RWPE2 (cell line): Measurements from ENCODE around the gene MROH8.

Experiments
- ATAC-seq: fragments of 200-7000 bp; cut with Tn5 transposase; 3 replicates; pipeline ENCODE4 v1.9.1; 2021; ENCODE audit warnings: low read depth
- DNase-seq: peaks from one replicate; pipeline ENCODE4 v3.0.0-alpha.2; 2020; ENCODE audit warnings: low spot score
- H3K27ac ChIP-seq: fragments of 450-650 bp; 2 replicates; pipeline ENCODE4 v1.5.1; 2017; ENCODE audit warnings: mild to moderate bottlenecking; ENCODE audit not compliant: poor library complexity, severe bottlenecking
- H3K27me3 ChIP-seq: fragments of 250-450 bp; sonication (Bioruptor Pico); 2 replicates; pipeline ENCODE4 v1.5.1; 2021; ENCODE audit warnings: mild to moderate bottlenecking, moderate library complexity; ENCODE audit not compliant: insufficient read depth, poor library complexity, severe bottlenecking
- H3K36me3 ChIP-seq: fragments of 250-450 bp; sonication (Bioruptor Pico); 2 replicates; pipeline ENCODE4 v1.5.1; 2020; ENCODE audit warnings: low read depth, mild to moderate bottlenecking, moderate library complexity
- H3K4me1 ChIP-seq: fragments of 250-450 bp; sonication (Bioruptor Pico); 2 replicates; pipeline ENCODE4 v1.5.1; 2021; ENCODE audit warnings: mild to moderate bottlenecking, moderate library complexity; ENCODE audit not compliant: insufficient read depth, poor library complexity, severe bottlenecking
- H3K4me3 ChIP-seq: fragments of 250-450 bp; sonication (Bioruptor Pico); 2 replicates; pipeline ENCODE4 v1.5.1; 2021; ENCODE audit warnings: mild to moderate bottlenecking, moderate library complexity; ENCODE audit not compliant: severe bottlenecking
- H3K9me3 ChIP-seq: fragments of 250-450 bp; sonication (Bioruptor Pico); 2 replicates; pipeline ENCODE4 v1.5.1; 2021; ENCODE audit warnings: mild to moderate bottlenecking, moderate library complexity; ENCODE audit not compliant: severe bottlenecking
- CTCF ChIP-seq: fragments of 450-650 bp; IDR thresholded peaks from one replicate; pipeline ENCODE4 v1.5.1; 2017; ENCODE audit warnings: mild to moderate bottlenecking, moderate library complexity; ENCODE audit not compliant: poor library complexity, severe bottlenecking

MROH8 gene

GRCh38 chr20:37193821-37194220 is 14.5 kb upstream of the MROH8 start:
- H3K36me3 ChIP-seq = peaks cover 81% of the 10 kb centered on the region
- TF ChIP-seq CTCF = no peak

GRCh38 chr20:37193226-37193625 is 13.9 kb upstream of the MROH8 start:
- Histone ChIP-seq H3K4me3 (no peak overlapping the region), H3K36me3 (peaks cover 81% of the 10 kb centered on the region)
- ATAC-seq = no peak

More at GRCh38 chr20:37193821-37194220, 14.5 kb upstream of the MROH8 start:
- H3K27ac ChIP-seq = no peak overlapping the region
- DNase-seq = no peak
- no peak overlapping the region for H3K4me3 ChIP-seq
- no peaks in the 10 kb centered on the region for H3K4me1 ChIP-seq
- H3K9me3 ChIP-seq = no peaks in the 10 kb centered on the region
- H3K27me3 ChIP-seq = no peaks in the 10 kb centered on the region
- ATAC-seq = no peak

GRCh38 chr20:37192137-37192854 is 12.9 kb upstream of the MROH8 start:
- no peaks in the 10 kb centered on the region for H3K4me1 ChIP-seq
- H3K36me3 ChIP-seq = peaks cover 81% of the 10 kb centered on the region
- no peaks in the 10 kb centered on the region for H3K27me3 ChIP-seq
- no peak overlapping the region for H3K4me3 ChIP-seq
- ATAC-seq (peak; percentile 83), DNase-seq (peak; percentile 87)
- no peaks in the 10 kb centered on the region for H3K9me3 ChIP-seq
- H3K27ac ChIP-seq = no peak overlapping the region
- peak; percentile 100 for TF ChIP-seq CTCF

More at GRCh38 chr20:37193226-37193625, 13.9 kb upstream of the MROH8 start:
- Histone ChIP-seq H3K4me1 (no peaks in the 10 kb centered on the region), H3K27me3 (no peaks in the 10 kb centered on the region), H3K9me3 (no peaks in the 10 kb centered on the region), H3K27ac (no peak overlapping the region)
- no peak for TF ChIP-seq CTCF
- DNase-seq = no peak

GRCh38 chr20:37190354-37191112 is 11.2 kb upstream of the MROH8 start:
- Histone ChIP-seq H3K27me3 (no peaks in the 10 kb centered on the region), H3K4me3 (no peak overlapping the region), H3K9me3 (no peaks in the 10 kb centered on the region), H3K27ac (no peak overlapping the region), H3K36me3 (peaks cover 86% of the 10 kb centered on the region), H3K4me1 (no peaks in the 10 kb centered on the region)
- ATAC-seq (no peak), DNase-seq (no peak)
- TF ChIP-seq CTCF = no peak
